SK-N-MC (cell line): ENCODE data around the gene ENHO.

ENCODE experiments used
- EZH2 ChIP-seq: fragments of 200-600 bp; sonication (generic); IDR thresholded peaks from one replicate; pipeline ENCODE4 v1.6.1; 2017; ENCODE audit warnings: antibody characterized with exemption
- FOXP2 ChIP-seq: optimal IDR thresholded peaks from 2 replicates; pipeline ENCODE3; 2011; ENCODE audit warnings: mild to moderate bottlenecking, moderate library complexity; ENCODE audit not compliant: insufficient read depth; ENCODE audit errors: extremely low read length, control extremely low read depth
- POLR2AphosphoS5 ChIP-seq: IDR thresholded peaks from 2 replicates; pipeline ENCODE4 v1.6.1; 2012; ENCODE audit warnings: mild to moderate bottlenecking, low read depth, low read length, borderline replicate concordance

- TF ChIP-seq POLR2AphosphoS5 = no peak
- TF ChIP-seq EZH2 = no peak
- TF ChIP-seq FOXP2 = no peak
Observed at GRCh38 chr9:34508951-34509350, 13.8 kb downstream of the ENHO start.
